Thyroid gland (tissue), 4 donors: Measurements from ENCODE around the gene KIR3DL1. TPM values are rescaled to one million over a fixed set of nuclear protein-coding genes. Genes with fewer than 3 reads are reported as not detected.
"Not testable (repeated sequence)": the region's sequence is repeated elsewhere in the genome, so short reads cannot be mapped to it uniquely, and the experiment has no call there.

Experiments used
- DNase-seq, 2 donors: peaks; one replicate each; pipeline ENCODE4 v3.0.0-alpha.2; 2019
- H3K27ac ChIP-seq, 3 donors: fragments of 200-600 bp; sonication (generic); 1 replicate in 2 of 3; 2 replicates in 1 of 3; pipeline ENCODE4 v1.5.1; 2016 to 2019; ENCODE audit warnings: mild to moderate bottlenecking in 1 of 3, moderate library complexity in 1 of 3
- H3K27me3 ChIP-seq: fragments of 200-600 bp; sonication (generic); one replicate; pipeline ENCODE4 v1.5.1; 2019
- H3K36me3 ChIP-seq, 2 donors: fragments of 200-600 bp; sonication (generic); one replicate each; pipeline ENCODE4 v1.5.1; 2016 to 2019
- H3K4me1 ChIP-seq, 2 donors: fragments of 200-600 bp; sonication (generic); one replicate each; pipeline ENCODE4 v1.5.1; 2017 to 2019
- H3K4me3 ChIP-seq, 3 donors: fragments of 200-600 bp; sonication (generic); replicated peaks in 1 of 3; 1 replicate in 2 of 3; 2 replicates in 1 of 3; pipeline ENCODE4 v1.5.1; 2016; ENCODE audit warnings: mild to moderate bottlenecking in 1 of 3
- H3K9me3 ChIP-seq: fragments of 200-600 bp; sonication (generic); one replicate; pipeline ENCODE4 v1.5.1; 2017
- POLR2A ChIP-seq, 2 donors: fragments of 450-650 bp; IDR thresholded peaks; one replicate each; pipeline ENCODE4 v1.6.1; 2017; ENCODE audit warnings: antibody characterized with exemption in 2 of 2, mild to moderate bottlenecking in 2 of 2, moderate library complexity in 1 of 2
- WGBS, 2 donors: methylation state at CpG; one replicate each; pipeline ENCODE4 v1.1.5; 2017; 5-methylcytosine and 5-hydroxymethylcytosine counted together
- intact Hi-C: fragments of 100-400 bp; cut with DNase I; formaldehyde crosslinking; loops from one replicate; pipeline ENCODE4 v1.15.1; 2023
- total RNA-seq, 4 donors: library from RNA; depleted of rRNA; stranded (reverse); fragments of >200 nt; gene quantifications; one replicate each; pipeline ENCODE4 v1.2.3, GENCODE V29; 2016
- TF ChIP-seq, protein P1 (sequence below), 6 experiments: fragments of 200-600 bp in 3 of 6; fragments of 450-650 bp in 3 of 6; sonication (generic) in 3 of 6; IDR thresholded peaks; one replicate each; pipeline ENCODE4 v1.5.1; 2016 to 2019; ENCODE audit warnings: antibody characterized with exemption in 6 of 6, mild to moderate bottlenecking in 2 of 6, inconsistent platforms in 1 of 6, moderate library complexity in 1 of 6

The KIR3DL1 gene
- total RNA-seq, 4 donors from 2014 or later: not detected

DNA sequence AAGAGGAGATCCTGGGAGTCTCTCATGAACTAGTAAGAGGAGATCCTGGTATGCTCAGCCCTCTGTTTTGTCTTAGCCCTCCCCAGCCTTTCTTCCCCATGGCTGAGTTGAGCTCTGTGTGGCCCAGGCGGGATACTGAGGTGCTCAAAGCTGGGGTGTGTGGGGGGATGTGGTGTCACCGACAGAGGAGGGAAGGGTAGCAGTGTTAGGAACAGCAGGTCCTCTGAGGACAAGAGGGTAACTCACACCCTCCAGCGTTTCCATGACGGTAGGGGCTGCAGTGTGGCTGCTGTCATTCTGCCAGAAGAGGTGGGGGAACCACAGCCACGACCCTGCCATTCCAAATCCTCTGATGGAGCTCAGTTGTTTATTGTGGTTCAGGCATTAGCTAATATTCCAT is 12.2 kb upstream of the KIR3DL1 start:
- Histone ChIP-seq H3K27me3 (no peaks in the 10 kb centered on the region), H3K9me3 (no peaks in the 10 kb centered on the region), H3K4me1 (no peaks in the 10 kb centered on the region), H3K36me3 (no peaks in the 10 kb centered on the region), H3K4me3 (no peak overlapping the region), H3K27ac (no peak overlapping the region)
- intact Hi-C loops: no loop called here
- WGBS, 2 donors: 51 to 54% methylated on average over 5 of the region's 5 CpGs
- DNase-seq: no peak
- no peak for TF ChIP-seq POLR2A (IDR thresholded peaks at IDR 0.05)
- TF ChIP-seq, protein P1, sequence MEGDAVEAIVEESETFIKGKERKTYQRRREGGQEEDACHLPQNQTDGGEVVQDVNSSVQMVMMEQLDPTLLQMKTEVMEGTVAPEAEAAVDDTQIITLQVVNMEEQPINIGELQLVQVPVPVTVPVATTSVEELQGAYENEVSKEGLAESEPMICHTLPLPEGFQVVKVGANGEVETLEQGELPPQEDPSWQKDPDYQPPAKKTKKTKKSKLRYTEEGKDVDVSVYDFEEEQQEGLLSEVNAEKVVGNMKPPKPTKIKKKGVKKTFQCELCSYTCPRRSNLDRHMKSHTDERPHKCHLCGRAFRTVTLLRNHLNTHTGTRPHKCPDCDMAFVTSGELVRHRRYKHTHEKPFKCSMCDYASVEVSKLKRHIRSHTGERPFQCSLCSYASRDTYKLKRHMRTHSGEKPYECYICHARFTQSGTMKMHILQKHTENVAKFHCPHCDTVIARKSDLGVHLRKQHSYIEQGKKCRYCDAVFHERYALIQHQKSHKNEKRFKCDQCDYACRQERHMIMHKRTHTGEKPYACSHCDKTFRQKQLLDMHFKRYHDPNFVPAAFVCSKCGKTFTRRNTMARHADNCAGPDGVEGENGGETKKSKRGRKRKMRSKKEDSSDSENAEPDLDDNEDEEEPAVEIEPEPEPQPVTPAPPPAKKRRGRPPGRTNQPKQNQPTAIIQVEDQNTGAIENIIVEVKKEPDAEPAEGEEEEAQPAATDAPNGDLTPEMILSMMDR (IDR thresholded peaks at IDR 0.05): no peak

DNA sequence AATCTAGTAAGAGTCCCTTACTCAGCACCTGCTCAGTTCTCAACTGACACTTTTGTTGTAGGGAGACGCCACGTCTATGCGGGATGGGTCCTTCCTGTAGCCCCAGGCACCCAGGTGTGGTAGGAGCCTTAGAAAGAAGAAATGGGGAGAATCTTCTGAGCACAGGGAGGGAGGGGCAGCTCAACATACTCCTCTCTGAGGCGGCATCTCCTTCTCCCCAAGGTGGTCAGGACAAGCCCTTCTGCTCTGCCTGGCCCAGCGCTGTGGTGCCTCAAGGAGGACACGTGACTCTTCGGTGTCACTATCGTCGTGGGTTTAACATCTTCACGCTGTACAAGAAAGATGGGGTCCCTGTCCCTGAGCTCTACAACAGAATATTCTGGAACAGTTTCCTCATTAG is 11.7 kb upstream of the KIR3DL1 start:
- Histone ChIP-seq H3K27me3 (no peaks in the 10 kb centered on the region), H3K4me3 (no peak overlapping the region), H3K4me1 (no peaks in the 10 kb centered on the region), H3K9me3 (no peaks in the 10 kb centered on the region), H3K36me3 (no peaks in the 10 kb centered on the region), H3K27ac (no peak overlapping the region)
- TF ChIP-seq, protein P1 (IDR thresholded peaks at IDR 0.05): no peak
- no peak for TF ChIP-seq POLR2A (IDR thresholded peaks at IDR 0.05)
- intact Hi-C loops: no loop called here
- WGBS, 2 donors: 88 to 91% methylated on average over 10 of the region's 10 CpGs
- no peak for DNase-seq

GRCh38 chr19:54805665-54806515 is 10.4 kb upstream of the KIR3DL1 start:
- Histone ChIP-seq H3K4me1 (no peaks in the 10 kb centered on the region), H3K36me3 (no peaks in the 10 kb centered on the region), H3K27me3 (no peaks in the 10 kb centered on the region), H3K4me3 (no peak overlapping the region), H3K27ac (no peak overlapping the region), H3K9me3 (no peaks in the 10 kb centered on the region)
- WGBS, 2 donors: 80 to 82% methylated on average over 13 to 14 of the region's 14 CpGs
- no peak for DNase-seq
- TF ChIP-seq POLR2A (IDR thresholded peaks at IDR 0.05): no peak
- TF ChIP-seq, protein P1 (IDR thresholded peaks at IDR 0.05): no peak
- intact Hi-C loops: no loop called here

GRCh38 chr19:54806516-54806838 is 9.8 kb upstream of the KIR3DL1 start:
- no peak for DNase-seq
- H3K36me3 ChIP-seq: no peaks in the 10 kb centered on the region
- H3K9me3 ChIP-seq: no peaks in the 10 kb centered on the region
- no peaks in the 10 kb centered on the region for H3K4me1 ChIP-seq
- intact Hi-C loops: no loop called here
- no peak overlapping the region for H3K27ac ChIP-seq
- no peak for TF ChIP-seq POLR2A (IDR thresholded peaks at IDR 0.05)
- TF ChIP-seq, protein P1 (IDR thresholded peaks at IDR 0.05): no peak
- H3K27me3 ChIP-seq: no peaks in the 10 kb centered on the region
- 66 to 73% methylated on average over 2 of the region's 2 CpGs for WGBS, 2 donors
- H3K4me3 ChIP-seq: no peak overlapping the region

GRCh38 chr19:54814571-54814970 is 1.7 kb upstream of the KIR3DL1 start:
- H3K27ac ChIP-seq, DNase-seq, H3K27me3 ChIP-seq, H3K4me1 ChIP-seq, H3K36me3 ChIP-seq, intact Hi-C loops, H3K9me3 ChIP-seq, H3K4me3 ChIP-seq: not testable (repeated sequence)
- 74 to 76% methylated on average over 3 of the region's 3 CpGs for WGBS, 2 donors
